OCI-LY3 (cell line): ENCODE measurements around the gene CCSER2.

Source experiments
- H2AFZ ChIP-seq: fragments of 200-600, 300-600 bp; shearing (Covaris generic); 2 replicates; pipeline ENCODE4 v1.6.0; 2014; ENCODE audit warnings: antibody characterized with exemption, low read depth, low read length
- H3K27ac ChIP-seq: fragments of 200-600, 300-600 bp; sonication (generic); 2 replicates; pipeline ENCODE4 v1.5.1; 2014; ENCODE audit warnings: mild to moderate bottlenecking, low read length, moderate library complexity, mixed read lengths
- H3K27me3 ChIP-seq: fragments of 200-600, 300-600 bp; sonication (generic); 2 replicates; pipeline ENCODE4 v1.6.1; 2014; ENCODE audit warnings: low read depth, low read length, mixed read lengths
- H3K36me3 ChIP-seq: fragments of 200-600, 300-600 bp; sonication (generic); replicated peaks from 2 replicates; pipeline ENCODE3; 2014; ENCODE audit warnings: low read depth, low read length, mixed read lengths
- H3K4me1 ChIP-seq: fragments of 300-600, 200-600 bp; sonication (generic); 2 replicates; pipeline ENCODE4 v1.6.1; 2014; ENCODE audit warnings: low read length, mixed read lengths
- H3K4me2 ChIP-seq: fragments of 200-600, 300-600 bp; sonication (generic); 2 replicates; pipeline ENCODE4 v1.6.1; 2014; ENCODE audit warnings: low read length, mixed read lengths
- H3K4me3 ChIP-seq: fragments of 300-600, 200-600 bp; sonication (generic); 2 replicates; pipeline ENCODE4 v1.5.1; 2014; ENCODE audit warnings: antibody characterized with exemption, mild to moderate bottlenecking, low read length, moderate library complexity
- H3K79me2 ChIP-seq: fragments of 300-600, 200-600 bp; shearing (Covaris generic); 2 replicates; pipeline ENCODE4 v1.6.1; 2014; ENCODE audit warnings: mild to moderate bottlenecking, low read length, mixed read lengths
- H3K9ac ChIP-seq: fragments of 300-600, 200-600 bp; shearing (Covaris generic); 2 replicates; pipeline ENCODE4 v1.6.0; 2014; ENCODE audit warnings: mild to moderate bottlenecking, low read length, moderate library complexity
- H3K9me3 ChIP-seq: fragments of 200-600, 300-600 bp; shearing (Covaris generic); 2 replicates; pipeline ENCODE4 v1.6.1; 2014; ENCODE audit warnings: low read length, mixed read lengths; ENCODE audit not compliant: insufficient read depth
- H4K20me1 ChIP-seq: fragments of 200-600, 300-600 bp; sonication (generic); 2 replicates; pipeline ENCODE4 v1.6.1; 2016; ENCODE audit warnings: low read length, mixed read lengths; ENCODE audit not compliant: insufficient read depth
- CTCF ChIP-seq: fragments of 200-600, 300-600 bp; sonication (generic); IDR thresholded peaks from 2 replicates; pipeline ENCODE4 v1.5.1; 2014; ENCODE audit warnings: antibody characterized with exemption, low read length, low read depth
- EZH2phosphoT487 ChIP-seq: fragments of 200-600 bp; shearing (Covaris generic); IDR thresholded peaks from 2 replicates; pipeline ENCODE4 v1.6.1; 2018; ENCODE audit warnings: antibody characterized with exemption, mixed run types, low read depth

Gene CCSER2

DNA sequence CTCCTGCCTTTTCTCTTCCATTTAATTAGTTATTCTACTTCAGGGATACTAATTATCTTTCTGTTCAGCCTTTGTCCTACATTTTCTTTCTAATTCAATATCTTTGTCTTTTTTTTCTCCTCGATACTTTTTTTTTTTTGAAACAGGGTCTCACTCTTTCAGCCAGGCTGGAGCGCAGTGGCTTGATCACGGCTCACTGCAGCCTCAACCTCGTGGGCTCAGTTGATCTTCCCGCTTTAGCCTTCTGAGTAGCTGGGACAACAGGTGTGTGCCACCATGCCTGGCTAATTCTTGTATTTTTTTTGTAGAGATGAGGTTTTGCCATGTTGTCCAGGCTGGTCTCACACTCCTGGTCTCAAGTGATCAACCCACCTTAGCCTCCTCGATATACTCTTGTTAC is 38.9 kb downstream of the CCSER2 start:
- Histone ChIP-seq H4K20me1 (peaks cover 9% of the 10 kb centered on the region; the same call in 1 of the 2 replicates), H3K36me3 (peaks cover 4% of the 10 kb centered on the region), H3K9ac (no peak overlapping the region), H3K27ac (no peak overlapping the region), H3K9me3 (no peaks in the 10 kb centered on the region), H2AFZ (no peak overlapping the region), H3K27me3 (no peaks in the 10 kb centered on the region), H3K4me1 (no peaks in the 10 kb centered on the region), H3K79me2 (peaks cover 16% of the 10 kb centered on the region), H3K4me2 (no peak overlapping the region), H3K4me3 (no peak overlapping the region)
- TF ChIP-seq EZH2phosphoT487: no peak
- TF ChIP-seq CTCF: no peak

- Histone ChIP-seq H3K9ac (no peak overlapping the region), H3K4me1 (no peaks in the 10 kb centered on the region), H3K4me2 (no peak overlapping the region), H3K27ac (no peak overlapping the region), H3K27me3 (no peaks in the 10 kb centered on the region), H3K79me2 (peaks cover 10% of the 10 kb centered on the region; the same call in 1 of the 2 replicates), H3K36me3 (peaks cover 4% of the 10 kb centered on the region), H2AFZ (no peak overlapping the region), H3K4me3 (no peak overlapping the region), H4K20me1 (peaks cover 9% of the 10 kb centered on the region; the same call in 1 of the 2 replicates), H3K9me3 (no peaks in the 10 kb centered on the region)
- no peak for TF ChIP-seq EZH2phosphoT487
- no peak for TF ChIP-seq CTCF
These were observed 40.4 kb downstream of the CCSER2 start for GRCh38 chr10:84368828-84369227.

DNA sequence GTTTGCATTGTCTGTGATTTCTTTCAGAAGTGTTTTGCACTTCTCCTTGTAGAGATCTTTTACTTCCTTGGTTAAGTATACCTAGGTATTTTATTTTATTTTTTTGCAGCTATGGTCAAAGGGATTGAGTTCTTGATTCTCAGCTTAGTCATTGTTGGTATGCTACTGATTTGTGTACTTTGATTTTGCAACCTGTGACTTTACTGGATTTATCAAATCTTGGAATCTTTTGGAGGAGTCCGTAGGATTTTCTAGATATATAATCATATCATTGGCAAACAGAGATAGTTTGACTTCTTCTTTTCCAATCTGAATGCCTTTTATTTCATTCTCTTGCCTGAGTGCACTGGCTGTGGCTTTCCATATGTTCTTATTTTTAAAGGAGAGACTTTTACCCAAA is 41.9 kb downstream of the CCSER2 start:
- no peaks in the 10 kb centered on the region for H3K4me1 ChIP-seq
- no peak overlapping the region for H3K27ac ChIP-seq
- peaks cover 7% of the 10 kb centered on the region for H3K36me3 ChIP-seq
- H3K9ac ChIP-seq: no peak overlapping the region
- no peaks in the 10 kb centered on the region for H3K9me3 ChIP-seq
- H3K4me3 ChIP-seq: no peak overlapping the region
- H3K4me2 ChIP-seq: no peak overlapping the region
- no peaks in the 10 kb centered on the region for H3K27me3 ChIP-seq
- no peak overlapping the region for H2AFZ ChIP-seq
- H3K79me2 ChIP-seq: peaks cover 10% of the 10 kb centered on the region; the same call in 1 of the 2 replicates
- H4K20me1 ChIP-seq: peaks cover 16% of the 10 kb centered on the region; the same call in 1 of the 2 replicates
- no peak for TF ChIP-seq EZH2phosphoT487
- no peak for TF ChIP-seq CTCF

- H4K20me1 ChIP-seq: peaks cover 21% of the 10 kb centered on the region; the same call in 1 of the 2 replicates
- H3K4me3 ChIP-seq: no peak overlapping the region
- TF ChIP-seq CTCF (no peak), EZH2phosphoT487 (no peak)
- no peak overlapping the region for H2AFZ ChIP-seq
- no peaks in the 10 kb centered on the region for H3K4me1 ChIP-seq
- no peak overlapping the region for H3K27ac ChIP-seq
- H3K9ac ChIP-seq: no peak overlapping the region
- H3K4me2 ChIP-seq: no peak overlapping the region
- no peaks in the 10 kb centered on the region for H3K27me3 ChIP-seq
- H3K36me3 ChIP-seq: peaks cover 7% of the 10 kb centered on the region
- H3K79me2 ChIP-seq: peaks cover 10% of the 10 kb centered on the region; the same call in 1 of the 2 replicates
- no peaks in the 10 kb centered on the region for H3K9me3 ChIP-seq
These were observed 43.6 kb downstream of the CCSER2 start for GRCh38 chr10:84371944-84372343.
